22Rv1 (cell line): ENCODE measurements around the gene HFE.
A peak's percentile ranks its signal among the peaks of the same experiment; 100 is the strongest.

ENCODE experiments used
- H3K27ac ChIP-seq: fragments of 450-650 bp; 2 replicates; pipeline ENCODE4 v1.5.1; 2017
- ZFX ChIP-seq: fragments of 450-650 bp; IDR thresholded peaks from 2 replicates; pipeline ENCODE4 v1.6.1; 2017; ENCODE audit warnings: antibody characterized with exemption, borderline replicate concordance
- TF ChIP-seq, protein P1 (sequence below): fragments of 450-650 bp; IDR thresholded peaks from 2 replicates; pipeline ENCODE4 v1.5.1; 2017; ENCODE audit warnings: mild to moderate bottlenecking

The HFE gene

DNA sequence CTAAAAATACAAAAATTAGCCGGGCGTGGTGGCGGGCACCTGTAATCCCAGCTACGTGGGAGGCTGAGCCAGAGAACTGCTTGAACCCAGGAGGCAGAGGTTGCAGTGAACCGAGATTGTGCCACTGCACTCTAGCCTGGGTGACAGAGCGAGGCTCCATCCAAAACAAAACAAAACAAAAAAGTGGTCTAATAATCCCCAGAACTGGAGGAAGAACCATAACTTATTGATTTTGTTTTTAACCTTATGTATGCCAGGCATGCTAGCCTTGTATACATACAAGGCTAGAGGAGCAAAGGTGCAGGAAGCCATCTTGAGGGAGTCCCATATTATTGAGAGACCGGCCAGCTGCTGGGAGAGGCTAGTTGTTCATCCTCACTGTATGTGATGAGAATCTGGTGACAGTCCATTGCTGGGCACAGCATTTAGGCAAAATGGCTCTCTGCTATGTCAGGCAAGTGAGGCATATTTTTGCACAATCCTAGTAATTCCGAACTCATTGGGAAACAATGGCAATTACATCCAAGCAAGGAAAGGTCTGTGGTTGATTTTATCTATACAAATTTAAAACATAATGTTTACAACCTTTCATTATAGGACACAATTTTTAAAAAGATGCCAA is 18.0 kb downstream of the HFE start:
- H3K27ac ChIP-seq = peak overlapping the region; percentile 93
- TF ChIP-seq, protein P1, sequence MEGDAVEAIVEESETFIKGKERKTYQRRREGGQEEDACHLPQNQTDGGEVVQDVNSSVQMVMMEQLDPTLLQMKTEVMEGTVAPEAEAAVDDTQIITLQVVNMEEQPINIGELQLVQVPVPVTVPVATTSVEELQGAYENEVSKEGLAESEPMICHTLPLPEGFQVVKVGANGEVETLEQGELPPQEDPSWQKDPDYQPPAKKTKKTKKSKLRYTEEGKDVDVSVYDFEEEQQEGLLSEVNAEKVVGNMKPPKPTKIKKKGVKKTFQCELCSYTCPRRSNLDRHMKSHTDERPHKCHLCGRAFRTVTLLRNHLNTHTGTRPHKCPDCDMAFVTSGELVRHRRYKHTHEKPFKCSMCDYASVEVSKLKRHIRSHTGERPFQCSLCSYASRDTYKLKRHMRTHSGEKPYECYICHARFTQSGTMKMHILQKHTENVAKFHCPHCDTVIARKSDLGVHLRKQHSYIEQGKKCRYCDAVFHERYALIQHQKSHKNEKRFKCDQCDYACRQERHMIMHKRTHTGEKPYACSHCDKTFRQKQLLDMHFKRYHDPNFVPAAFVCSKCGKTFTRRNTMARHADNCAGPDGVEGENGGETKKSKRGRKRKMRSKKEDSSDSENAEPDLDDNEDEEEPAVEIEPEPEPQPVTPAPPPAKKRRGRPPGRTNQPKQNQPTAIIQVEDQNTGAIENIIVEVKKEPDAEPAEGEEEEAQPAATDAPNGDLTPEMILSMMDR = no peak

- H3K27ac ChIP-seq = peak overlapping the region; percentile 93
- TF ChIP-seq, protein P1 = no peak
- no peak for TF ChIP-seq ZFX
Measured at GRCh38 chr6:26105842-26106241, 18.6 kb downstream of the HFE start.

- H3K27ac ChIP-seq = no peak overlapping the region
- TF ChIP-seq, protein P1 = no peak
Measured at GRCh38 chr6:26107935-26108334, 20.7 kb downstream of the HFE start.

- no peak overlapping the region for H3K27ac ChIP-seq
- TF ChIP-seq, protein P1 = no peak
- TF ChIP-seq ZFX = no peak
Measured at GRCh38 chr6:26109772-26110171, 22.5 kb downstream of the HFE start.

DNA sequence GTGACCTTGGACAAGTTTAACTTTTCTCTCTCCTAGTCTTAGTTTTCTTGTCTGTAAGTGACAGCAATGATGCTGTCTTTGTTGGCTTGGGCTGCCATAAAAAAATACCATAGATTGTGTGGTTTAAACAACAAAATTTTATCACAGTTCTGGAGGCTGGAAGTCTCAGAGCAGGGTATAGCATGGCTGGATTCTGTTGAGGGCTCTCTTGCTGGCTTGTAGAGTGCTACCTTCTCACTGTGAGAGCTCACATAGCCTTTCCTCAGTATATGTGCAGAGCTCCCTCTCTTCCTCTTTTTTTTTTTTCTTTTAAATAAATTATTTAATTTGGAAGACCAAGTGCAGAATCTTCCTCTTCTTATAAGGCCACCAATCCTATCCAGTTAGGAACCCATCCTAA is 26.3 kb downstream of the HFE start:
- H3K27ac ChIP-seq = no peak overlapping the region
- TF ChIP-seq, protein P1 = no peak
- TF ChIP-seq ZFX = no peak

DNA sequence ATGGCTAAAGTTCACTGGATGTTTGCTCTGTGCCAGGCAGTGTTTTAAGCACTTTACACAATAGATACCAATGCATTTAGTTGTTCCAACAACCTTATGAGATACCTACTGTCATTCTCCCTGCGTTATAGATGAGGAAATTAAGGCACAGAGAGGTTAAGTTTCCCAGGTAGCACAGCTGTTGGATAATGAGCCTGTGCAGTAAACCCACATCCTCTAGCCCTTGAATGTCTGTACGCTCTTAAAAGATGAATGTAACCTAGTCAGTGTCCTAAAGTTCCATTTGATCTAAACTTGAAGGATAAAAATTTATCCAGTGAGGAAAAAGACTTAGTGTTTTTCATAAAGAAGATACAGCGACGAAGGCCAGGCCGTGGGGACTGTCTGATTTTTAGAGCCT is 28.0 kb downstream of the HFE start:
- TF ChIP-seq, protein P1 = no peak
- no peak for TF ChIP-seq ZFX

DNA sequence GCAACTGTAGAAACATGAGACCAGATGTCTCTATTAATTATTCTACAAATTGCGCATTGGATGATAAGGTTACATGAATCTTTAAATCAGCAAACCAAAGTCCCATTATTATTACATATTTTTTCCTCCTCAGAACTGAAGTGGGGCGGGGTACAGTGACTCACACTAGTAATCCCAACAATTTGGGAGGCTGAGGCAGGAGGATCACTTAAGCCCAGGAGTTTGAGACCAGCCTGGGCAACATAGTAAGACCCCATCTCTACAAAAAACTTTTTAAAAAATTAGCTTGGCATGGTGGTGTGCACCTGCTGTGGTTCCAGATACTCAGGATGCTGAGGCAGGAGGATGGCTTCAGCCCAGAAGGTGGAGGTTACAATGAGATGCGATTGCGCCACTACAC is 29.0 kb downstream of the HFE start:
- no peak for TF ChIP-seq ZFX
- TF ChIP-seq, protein P1 = no peak
- H3K27ac ChIP-seq = no peak overlapping the region

More for the DNA sequence above, 28.0 kb downstream of the HFE start:
- H3K27ac ChIP-seq = no peak overlapping the region
